GM23248 (cell line): ENCODE measurements around the gene PALMD.

Source experiments
- EZH2 ChIP-seq: fragments of 200-600 bp; sonication (generic); IDR thresholded peaks from 2 replicates; pipeline ENCODE4 v1.6.1; 2018; ENCODE audit warnings: antibody characterized with exemption, mild to moderate bottlenecking; ENCODE audit not compliant: insufficient read depth, poor library complexity, severe bottlenecking
- EZH2phosphoT487 ChIP-seq: fragments of 200-600 bp; sonication (generic); IDR thresholded peaks from 2 replicates; pipeline ENCODE4 v1.6.1; 2018; ENCODE audit warnings: antibody characterized with exemption, moderate library complexity, mild to moderate bottlenecking, low read depth; ENCODE audit not compliant: insufficient read depth

GRCh38 chr1:99700020-99700419 is 54.1 kb downstream of the PALMD start:
- TF ChIP-seq EZH2: no peak
- TF ChIP-seq EZH2phosphoT487: no peak
